Measurements from ENCODE around the gene GJC1.

Gene GJC1

GRCh38 chr17:44775838-44776621 is 54.1 kb downstream of the GJC1 start:
- DNase-seq = peak in 1 of 4 experiments; percentile 40

GRCh38 chr17:44775136-44775837 is 54.8 kb downstream of the GJC1 start:
- peak; percentile 91 to 95 (median 92) for DNase-seq

DNA sequence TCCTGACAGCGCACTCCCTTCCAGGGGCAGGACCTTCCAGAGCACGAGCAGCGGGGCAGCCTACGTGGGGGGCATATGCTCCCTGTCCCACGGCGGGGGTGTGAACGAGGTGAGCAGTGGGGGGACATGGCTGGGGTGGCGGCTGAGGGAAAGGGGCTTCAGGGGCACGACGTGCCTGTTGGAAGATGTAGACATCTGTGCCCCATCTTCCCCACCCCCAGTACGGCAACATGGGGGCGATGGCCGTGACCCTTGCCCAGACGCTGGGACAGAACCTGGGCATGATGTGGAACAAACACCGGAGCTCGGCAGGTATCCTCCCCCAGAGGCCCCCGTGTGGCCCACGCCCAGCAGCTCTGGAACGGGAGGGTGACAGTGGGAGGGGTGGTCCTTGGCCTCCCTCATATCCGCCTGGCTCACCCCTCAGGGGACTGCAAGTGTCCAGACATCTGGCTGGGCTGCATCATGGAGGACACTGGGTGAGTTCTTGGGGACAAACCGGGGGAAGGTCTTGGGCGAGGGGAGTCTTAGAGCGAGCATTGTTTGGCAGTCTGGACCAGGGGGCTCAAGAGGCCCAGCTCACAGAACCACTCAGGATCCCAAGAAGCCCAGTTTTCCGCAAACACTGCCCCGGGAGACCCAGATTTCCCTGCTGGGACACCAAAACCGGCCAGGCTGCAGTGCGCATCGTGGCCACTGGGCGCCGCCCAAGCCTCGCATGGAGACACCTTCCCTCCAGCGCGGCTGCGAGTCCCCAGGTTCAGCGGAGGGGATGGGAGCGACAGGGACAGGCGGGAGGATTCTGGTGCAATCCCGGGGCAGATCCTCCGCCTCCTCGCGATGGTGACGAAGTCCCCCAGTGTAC is 55.6 kb downstream of the GJC1 start:
- DNase-seq = peak; percentile 76 to 88 (median 78)

- DNase-seq = no peak
Measured at GRCh38 chr17:44773140-44773539, 56.9 kb downstream of the GJC1 start.

DNA sequence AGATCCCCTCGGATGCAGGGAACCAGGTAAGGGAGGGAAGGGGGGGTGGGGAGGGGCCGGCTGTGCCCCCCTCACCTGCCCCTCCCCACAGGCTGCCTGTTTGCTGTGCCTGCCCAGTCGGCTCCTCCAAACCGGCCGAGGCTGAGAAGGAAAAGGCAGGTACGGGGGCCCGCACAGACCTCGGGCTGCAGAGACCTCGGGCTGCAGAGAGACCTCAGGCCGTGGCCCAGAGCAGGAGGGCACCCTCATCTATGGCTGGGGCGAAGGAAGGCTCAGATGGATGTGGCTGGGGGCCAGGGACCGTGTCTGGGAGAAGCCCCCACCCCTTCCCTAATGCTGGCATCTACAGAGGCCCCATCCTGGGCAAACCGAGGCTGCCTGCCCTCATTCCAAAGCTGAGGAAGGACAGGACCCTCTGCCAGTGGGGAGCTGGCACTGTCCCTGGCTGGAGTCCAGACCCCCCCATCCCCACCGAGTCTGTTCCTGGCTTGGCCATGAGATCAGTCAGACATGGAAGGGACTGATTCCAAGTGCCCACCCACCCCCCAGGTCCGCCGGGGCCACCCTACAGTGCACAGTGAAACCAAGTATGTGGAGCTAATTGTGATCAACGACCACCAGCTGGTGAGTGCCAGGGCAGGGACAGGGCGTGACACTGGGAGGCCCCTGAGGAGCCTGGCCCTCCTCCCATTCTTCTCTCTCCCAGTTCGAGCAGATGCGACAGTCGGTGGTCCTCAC is 57.6 kb downstream of the GJC1 start:
- DNase-seq = no peak

DNA sequence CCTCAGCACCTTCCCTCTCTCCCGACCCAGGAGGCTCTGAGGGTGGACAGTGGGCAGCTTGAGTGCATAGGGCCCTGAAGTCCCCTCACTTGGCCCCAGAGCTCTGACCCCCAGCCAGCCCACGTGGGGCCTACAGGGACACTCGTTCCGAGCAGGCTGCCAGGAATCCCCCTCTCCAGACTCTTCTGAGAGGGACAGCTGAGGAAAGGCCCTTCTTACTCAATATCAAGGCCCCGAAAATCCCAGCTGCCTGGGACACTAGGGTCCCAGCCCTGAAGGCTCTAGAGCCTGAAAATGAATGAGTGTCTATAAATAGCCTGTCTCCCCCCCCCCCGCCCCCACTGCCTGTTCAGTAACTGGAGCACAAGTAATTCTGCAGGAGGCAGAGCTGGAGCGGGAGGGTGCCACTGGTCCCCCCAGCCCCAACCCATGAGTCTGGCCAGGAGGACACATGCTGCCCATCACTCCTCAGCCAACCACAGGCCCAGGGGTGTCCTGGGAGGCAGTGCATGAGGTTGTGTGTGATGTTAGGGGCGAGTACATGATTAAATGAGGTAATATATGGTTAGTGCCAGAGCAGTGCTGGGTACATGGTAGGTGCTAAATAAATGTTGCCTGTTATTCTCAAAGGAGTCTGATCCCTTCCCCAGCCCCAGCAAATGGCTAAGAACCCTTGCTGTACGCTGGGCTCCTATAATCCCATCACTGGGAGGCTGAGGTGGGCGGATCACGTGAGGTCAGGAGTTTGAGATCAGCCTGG is 59.7 kb downstream of the GJC1 start:
- DNase-seq = no peak

- no peak for DNase-seq
Measured at GRCh38 chr17:44769647-44770084, 60.4 kb downstream of the GJC1 start.

- DNase-seq = no peak
Measured at GRCh38 chr17:44769230-44769629, 60.9 kb downstream of the GJC1 start.

DNA sequence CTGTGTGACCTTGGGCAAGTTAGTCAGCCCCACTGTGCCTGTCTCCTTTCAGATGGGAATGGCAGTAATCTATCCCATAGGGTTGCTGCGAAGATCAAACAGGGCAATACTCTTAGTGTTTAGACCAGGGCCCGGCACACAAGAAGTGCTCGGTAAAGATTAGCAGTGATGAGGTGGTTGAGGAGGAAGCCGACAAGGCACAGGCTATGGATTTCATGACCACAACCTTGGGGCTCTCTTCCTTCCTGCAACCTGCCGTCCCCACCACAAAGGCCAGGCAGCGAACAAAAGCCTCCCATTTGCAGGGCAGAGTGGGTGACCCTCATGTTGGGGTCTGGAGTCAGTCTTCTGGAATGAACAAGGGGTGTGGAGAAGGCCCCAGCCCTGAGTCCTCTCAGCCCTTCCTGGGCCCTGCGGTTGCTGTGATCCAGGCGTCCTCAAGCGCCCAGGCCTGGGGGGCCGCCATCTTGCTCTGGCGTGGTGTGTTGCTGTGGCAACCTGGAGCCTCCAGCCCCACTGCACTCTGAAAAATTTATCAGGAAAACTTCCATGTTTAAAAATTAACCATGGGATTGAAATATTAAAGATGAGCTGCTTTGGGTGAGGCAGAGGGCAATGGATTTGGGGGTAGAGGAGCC is 61.5 kb downstream of the GJC1 start:
- no peak for DNase-seq

GRCh38 chr17:44767493-44767892 is 62.6 kb downstream of the GJC1 start:
- DNase-seq = no peak

- no peak for DNase-seq
Measured at GRCh38 chr17:44766409-44767038, 63.6 kb downstream of the GJC1 start.

DNA sequence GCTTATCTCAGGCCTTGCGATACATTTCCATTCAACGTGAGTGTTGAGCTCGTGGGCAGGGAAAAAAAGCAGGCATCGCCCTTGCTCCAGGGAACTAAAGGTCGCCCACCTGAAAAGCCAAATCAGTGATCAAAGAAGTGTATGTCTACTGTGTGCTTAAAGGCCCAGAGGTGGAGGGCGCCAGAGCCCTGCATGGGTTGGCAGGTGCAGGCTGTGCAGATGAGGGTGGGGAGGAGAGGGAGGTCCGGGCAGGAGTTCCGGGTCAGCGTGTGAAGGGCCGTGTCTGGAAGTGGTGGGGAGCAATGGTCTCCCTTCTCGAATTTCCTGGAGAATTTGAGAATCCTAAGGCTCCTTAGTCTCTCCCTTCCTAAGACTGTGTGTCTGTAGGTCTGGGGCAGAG is 64.1 kb downstream of the GJC1 start:
- DNase-seq = no peak

- DNase-seq = no peak
Measured at GRCh38 chr17:44763170-44763569, 66.9 kb downstream of the GJC1 start.

GRCh38 chr17:44761932-44762810 is 67.9 kb downstream of the GJC1 start:
- no peak for DNase-seq

GRCh38 chr17:44760474-44761308 is 69.4 kb downstream of the GJC1 start:
- DNase-seq = no peak

DNA sequence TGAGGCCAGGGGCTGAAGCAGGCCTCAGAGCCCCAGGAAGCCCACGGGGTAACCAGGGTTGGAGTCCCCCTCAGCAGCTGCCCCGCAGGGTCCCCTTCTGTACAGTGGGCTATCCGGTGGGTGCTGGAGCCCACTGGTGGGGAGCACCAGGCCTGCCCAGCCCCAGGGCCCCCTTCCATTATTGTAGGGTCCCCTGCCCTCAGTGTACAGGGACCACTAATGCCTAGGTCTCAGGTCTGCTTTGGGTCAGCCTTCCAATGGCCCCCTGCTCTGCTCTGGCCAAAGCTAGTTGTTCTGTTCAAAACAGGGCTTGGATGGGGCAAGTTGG is 70.2 kb downstream of the GJC1 start:
- DNase-seq = no peak

GRCh38 chr17:44759086-44759915 is 70.8 kb downstream of the GJC1 start:
- no peak for DNase-seq

Measured in activated CD4-positive, CD25-positive, alpha-beta regulatory T cell (primary cell).